Ovary (tissue), 9 donors: ENCODE results near the gene CENPX. TPM values are rescaled to one million over a fixed set of nuclear protein-coding genes. Genes with fewer than 3 reads are reported as not detected.

Experiments used
- DNase-seq, 5 donors: peaks; one replicate each; pipeline ENCODE4 v3.0.0-alpha.2; 2019 to 2020
- H3K27ac ChIP-seq, 2 donors: fragments of 200-600 bp; one replicate each; pipeline versions ENCODE4 v1.5.1 to v1.8.0; 2019 to 2022
- H3K27me3 ChIP-seq: fragments of 200-600 bp; one replicate; pipeline ENCODE4 v1.8.0; 2022
- H3K36me3 ChIP-seq: fragments of 200-600 bp; sonication (generic); one replicate; pipeline ENCODE4 v1.5.1; 2019
- H3K4me1 ChIP-seq: one replicate; pipeline ENCODE4 v1.8.1; 2013; ENCODE audit warnings: mild to moderate bottlenecking, moderate library complexity; ENCODE audit not compliant: insufficient read depth
- H3K4me3 ChIP-seq: fragments of 200-600 bp; sonication (generic); one replicate; pipeline ENCODE4 v1.5.1; 2017
- H3K9me3 ChIP-seq, 2 donors: fragments of 200-600 bp in 1 of 2; sonication (generic) in 1 of 2; one replicate each; pipeline versions ENCODE4 v1.5.1 to v1.8.1; 2013 to 2019; ENCODE audit warnings: mild to moderate bottlenecking in 1 of 2, moderate library complexity in 1 of 2
- CTCF ChIP-seq, 3 donors: fragments of 450-650 bp in 2 of 3; fragments of 200-600 bp in 1 of 3; IDR thresholded peaks; one replicate each; pipeline versions ENCODE4 v1.5.1 to v1.8.0; 2016 to 2022; ENCODE audit warnings: antibody characterized with exemption in 3 of 3, mild to moderate bottlenecking in 1 of 3
- EP300 ChIP-seq: sonication (generic); formaldehyde crosslinking; IDR thresholded peaks from one replicate; pipeline ENCODE4 v1.6.1; 2017; ENCODE audit warnings: antibody characterized with exemption
- POLR2A ChIP-seq: fragments of 450-650 bp; IDR thresholded peaks from one replicate; pipeline ENCODE4 v1.6.1; 2017; ENCODE audit warnings: antibody characterized with exemption, mild to moderate bottlenecking, moderate library complexity
- WGBS, 3 donors: extraction: QIAGEN DNeasy Blood & Tissue Kit in 1 of 3; methylation state at CpG; one replicate each; pipeline versions ENCODE4 v1.1.5 to v1.1.7; 2013 to 2017; 5-methylcytosine and 5-hydroxymethylcytosine counted together
- intact Hi-C, 4 donors: fragments of 100-400 bp; cut with DNase I; formaldehyde crosslinking; loops; one replicate each; pipeline versions ENCODE4 v1.11.0 to v1.15.1; 2022 to 2023
- polyA plus RNA-seq, 2 donors: library from polyadenylated mRNA; stranded (reverse); fragments of 200-250 nt in 1 of 2; fragments of 350-450 nt in 1 of 2; fragmentation: Illumina TruSeq in 1 of 2; extraction: RNeasy Lipid Tissue Mini Kit (QIAGEN cat#74804) in 1 of 2; gene quantifications; one replicate each; pipeline ENCODE4 v1.2.3, GENCODE V29; 2013 to 2014
- total RNA-seq, 7 donors: library from RNA; depleted of rRNA in 2 of 7; stranded (reverse); fragments of >200 nt in 2 of 7; fragmentation: NEBNext Ultra II Directional in 3 of 7; extraction: Animal tissue kit (Norgen Biotek cat#: 25700) in 3 of 7; gene quantifications; one replicate each; pipeline versions ENCODE4 v1.1.0 to v1.2.4, GENCODE V29; 2016 to 2023
- donor health status: DM: no; HTN: no; CAD: no; lungs with moderate emphysema.
- donor health status: DM: no; HTN: no; CAD: no.
- donor health status: Bipolar disorder and iron deficiency.
- donor health status: DM: yes; HTN: yes; CAD: no.
- donor health status: DM: no; HTN: no; CAD: no.
- donor health status: DM: yes; HTN: yes; CAD: no.

The CENPX gene
- total and polyA plus RNA-seq, 9 donors, result 3.3 to 68.8 (median 35.3) TPM

- Histone ChIP-seq H3K4me1 (peaks cover under 1% of the 10 kb centered on the region), H3K9me3 (no peaks in the 10 kb centered on the region), H3K36me3 (no peaks in the 10 kb centered on the region), H3K27me3 (no peaks in the 10 kb centered on the region), H3K4me3 (no peak overlapping the region), H3K27ac (no peak overlapping the region)
- no peak for DNase-seq
- intact Hi-C loops, result loop anchor here in 1 of 4 donors (10.0 kb wide), 1 partner anchor 57 kb away; the partner anchor contains the start of genes GPS1 and RFNG
- WGBS, 3 donors, result 85 to 88% (median 85%) methylated on average over 7 of the region's 7 CpGs
- TF ChIP-seq POLR2A (no peak), CTCF (IDR thresholded peaks at IDR 0.05) (no peak), EP300 (no peak)
Observed at GRCh38 chr17:81998212-81998611, 24.5 kb downstream of the CENPX start.

DNA sequence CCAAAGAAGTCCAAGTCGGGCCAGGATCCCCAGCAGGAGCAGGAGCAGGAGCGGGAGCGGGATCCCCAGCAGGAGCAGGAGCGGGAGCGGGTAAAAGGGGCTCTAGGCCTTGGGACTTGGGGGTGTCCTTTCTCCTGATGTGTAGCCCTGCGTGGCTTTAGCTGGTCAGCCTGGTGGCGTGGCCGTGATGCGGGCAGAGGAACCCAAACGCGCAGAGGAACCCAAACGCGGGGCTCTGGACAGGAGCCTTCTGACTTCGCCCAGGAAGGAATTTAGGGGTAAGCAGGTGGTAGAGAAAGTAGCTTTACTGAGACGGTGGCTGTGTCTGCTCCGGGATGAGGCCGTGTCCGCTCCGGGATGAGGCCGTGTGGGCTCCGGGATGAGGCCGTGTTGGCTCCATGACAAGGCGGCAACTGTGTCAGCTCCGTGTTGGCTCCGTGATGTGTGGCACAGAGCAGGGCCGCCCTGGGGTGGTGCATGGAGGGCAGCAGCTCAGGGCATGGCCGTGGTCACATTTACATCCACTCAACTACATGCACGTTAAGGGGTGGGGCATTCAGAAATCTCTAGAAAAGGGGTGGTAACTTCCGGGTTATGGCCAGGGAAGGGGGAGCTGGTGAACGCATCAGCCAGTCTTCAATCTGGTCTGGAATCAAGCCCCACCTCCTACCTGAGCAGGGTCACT is 25.8 kb downstream of the CENPX start:
- H3K36me3 ChIP-seq, result no peaks in the 10 kb centered on the region
- H3K4me3 ChIP-seq, result no peak overlapping the region
- TF ChIP-seq CTCF (IDR thresholded peaks at IDR 0.05) (no peak), EP300 (no peak), POLR2A (no peak)
- no peaks in the 10 kb centered on the region for H3K9me3 ChIP-seq
- no peak for DNase-seq
- no peaks in the 10 kb centered on the region for H3K27me3 ChIP-seq
- no peaks in the 10 kb centered on the region for H3K4me1 ChIP-seq
- intact Hi-C loops, result loop anchor here in 1 of 4 donors (10.0 kb wide), 1 partner anchor 58 kb away; the partner anchor contains the start of genes GPS1 and RFNG
- 92 to 94% (median 93%) methylated on average over 30 of the region's 30 CpGs for WGBS, 3 donors
- H3K27ac ChIP-seq, result no peak overlapping the region

- intact Hi-C loops, result loop anchor here in 1 of 4 donors (10.0 kb wide), 1 partner anchor 59 kb away; the partner anchor contains the start of genes GPS1 and RFNG
- Histone ChIP-seq H3K4me3 (no peak overlapping the region), H3K36me3 (no peaks in the 10 kb centered on the region), H3K9me3 (no peaks in the 10 kb centered on the region), H3K27ac (no peak overlapping the region), H3K27me3 (no peaks in the 10 kb centered on the region), H3K4me1 (no peaks in the 10 kb centered on the region)
- WGBS, 3 donors, result 87 to 91% (median 90%) methylated on average over 27 to 28 of the region's 28 CpGs
- no peak for TF ChIP-seq CTCF (IDR thresholded peaks at IDR 0.05)
- no peak for TF ChIP-seq EP300
- TF ChIP-seq POLR2A, result no peak
- DNase-seq, result no peak
Observed at GRCh38 chr17:81996232-81996756, 26.4 kb downstream of the CENPX start.

DNA sequence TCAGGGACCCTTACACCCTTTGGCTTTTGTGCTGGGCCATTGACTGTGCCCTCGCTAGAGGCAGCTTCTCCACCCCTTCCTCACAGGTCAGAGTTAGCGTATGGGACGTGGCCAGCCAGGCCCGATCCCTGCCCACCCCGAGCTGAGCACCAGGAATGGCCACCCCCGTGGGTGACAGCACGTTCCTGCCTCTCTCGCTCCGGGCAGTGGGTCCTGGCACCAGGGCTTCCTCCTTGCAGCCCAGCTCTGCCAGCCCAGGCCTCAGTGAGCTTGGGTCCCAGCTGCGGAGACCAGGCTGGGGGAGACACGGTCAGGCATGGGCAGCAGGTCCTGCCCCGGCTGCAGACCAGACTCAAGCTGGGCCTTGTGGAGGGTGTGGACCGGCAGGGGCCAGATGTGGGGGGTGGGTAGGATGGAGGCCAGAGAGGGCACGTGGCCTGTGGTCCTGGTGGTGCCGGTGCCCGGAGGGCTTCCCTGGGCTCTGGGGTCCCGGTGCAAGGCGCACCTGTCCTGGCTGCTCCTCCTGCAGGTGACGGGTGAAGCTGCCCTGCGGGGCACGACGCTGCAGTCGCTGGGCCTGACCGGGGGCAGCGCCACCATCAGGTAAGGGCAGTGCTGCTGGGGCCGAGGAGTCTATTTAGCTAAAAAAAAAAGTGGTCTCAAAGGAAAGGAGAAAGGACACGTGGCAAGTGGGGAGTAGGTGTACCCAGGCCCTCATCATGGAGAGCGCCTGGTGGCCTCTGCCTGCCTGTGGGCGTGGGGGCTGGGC is 27.0 kb downstream of the CENPX start:
- intact Hi-C loops, result loop anchor here in 1 of 4 donors (10.0 kb wide), 1 partner anchor 59 kb away; the partner anchor contains the start of genes GPS1 and RFNG

More for the DNA sequence above, 27.0 kb downstream of the CENPX start:
- no peak for TF ChIP-seq EP300
- no peak for TF ChIP-seq CTCF (IDR thresholded peaks at IDR 0.05)
- no peak for TF ChIP-seq POLR2A
- Histone ChIP-seq H3K27ac (no peak overlapping the region), H3K27me3 (no peaks in the 10 kb centered on the region), H3K4me1 (no peaks in the 10 kb centered on the region), H3K4me3 (no peak overlapping the region), H3K9me3 (no peaks in the 10 kb centered on the region), H3K36me3 (no peaks in the 10 kb centered on the region)
- no peak for DNase-seq
- WGBS, 3 donors, result 93 to 95% (median 94%) methylated on average over 29 of the region's 29 CpGs
